Spleen (tissue), 11 donors: ENCODE measurements around the gene LINC01488. TPM values are rescaled to one million over a fixed set of nuclear protein-coding genes. Genes with fewer than 3 reads are reported as not detected.

ENCODE experiments used
- DNase-seq: peaks from one replicate; pipeline ENCODE4 v3.0.0-alpha.2; 2020
- H3K27ac ChIP-seq, 8 donors: fragments of 200-600 bp; sonication (generic) in 7 of 8; 1 replicate in 4 of 8; 2 replicates in 4 of 8; pipeline versions ENCODE4 v1.5.0 to v1.8.0; 2016 to 2021; ENCODE audit warnings: inconsistent platforms in 4 of 8, mild to moderate bottlenecking in 4 of 8, moderate library complexity in 1 of 8
- H3K27me3 ChIP-seq, 7 donors: fragments of 200-600 bp; sonication (generic) in 6 of 7; replicated peaks in 1 of 7; 1 replicate in 4 of 7; 2 replicates in 3 of 7; pipeline versions ENCODE4 v1.5.0 to v1.8.0; 2016 to 2021; ENCODE audit warnings: inconsistent platforms in 3 of 7, mild to moderate bottlenecking in 1 of 7
- H3K36me3 ChIP-seq, 6 donors: fragments of 200-600 bp; sonication (generic) in 5 of 6; 1 replicate in 4 of 6; 2 replicates in 2 of 6; pipeline versions ENCODE4 v1.5.0 to v1.8.0; 2016 to 2021; ENCODE audit warnings: inconsistent platforms in 2 of 6
- H3K4me1 ChIP-seq, 6 donors: fragments of 200-600 bp; sonication (generic) in 5 of 6; 1 replicate in 3 of 6; 2 replicates in 3 of 6; pipeline versions ENCODE4 v1.5.0 to v1.8.0; 2016 to 2021; ENCODE audit warnings: inconsistent platforms in 3 of 6
- H3K4me3 ChIP-seq, 8 donors: fragments of 200-600 bp; sonication (generic) in 7 of 8; 1 replicate in 4 of 8; 2 replicates in 4 of 8; pipeline versions ENCODE4 v1.5.0 to v1.8.0; 2016 to 2021; ENCODE audit warnings: inconsistent platforms in 4 of 8, mild to moderate bottlenecking in 4 of 8, moderate library complexity in 2 of 8
- H3K9me3 ChIP-seq, 8 donors: fragments of 200-600 bp; sonication (generic) in 7 of 8; 1 replicate in 4 of 8; 2 replicates in 4 of 8; pipeline versions ENCODE4 v1.5.0 to v1.8.0; 2016 to 2021; ENCODE audit warnings: inconsistent platforms in 4 of 8
- CTCF ChIP-seq, 11 experiments: fragments of 200-600 bp in 7 of 11; fragments of 450-650 bp in 4 of 11; sonication (generic) in 4 of 11; IDR thresholded peaks in 8 of 11; conservative IDR thresholded peaks in 3 of 11; 1 replicate in 7 of 11; 2 replicates in 4 of 11; pipeline versions ENCODE4 v1.4.0 to v1.8.0; 2016 to 2021; ENCODE audit warnings: antibody characterized with exemption in 11 of 11, inconsistent platforms in 4 of 11, mild to moderate bottlenecking in 1 of 11
- POLR2A ChIP-seq, 3 donors: fragments of 450-650 bp; IDR thresholded peaks; one replicate each; pipeline ENCODE4 v1.5.1; 2017; ENCODE audit warnings: antibody characterized with exemption in 3 of 3, mild to moderate bottlenecking in 1 of 3
- POLR2AphosphoS5 ChIP-seq, 3 donors: sonication (generic); formaldehyde crosslinking; IDR thresholded peaks; one replicate each; pipeline ENCODE4 v1.5.1; 2017; ENCODE audit warnings: antibody characterized with exemption in 3 of 3
- WGBS, 5 donors: extraction: QIAGEN DNeasy Blood & Tissue Kit in 3 of 5; methylation state at CpG; one replicate each; pipeline versions ENCODE4 v1.1.5 to v1.1.7; 2013 to 2018; 5-methylcytosine and 5-hydroxymethylcytosine counted together
- intact Hi-C: fragments of 100-400 bp; cut with DNase I; formaldehyde crosslinking; loops from one replicate; pipeline ENCODE4 v1.15.0; 2023; ENCODE audit warnings: low total_unique reads
- polyA plus RNA-seq, 3 donors: library from polyadenylated mRNA; stranded (reverse); fragments of 200-250 nt; gene quantifications; one replicate each; pipeline ENCODE4 v1.2.1, GENCODE V29; 2013
- total RNA-seq, 7 donors: library from RNA; depleted of rRNA in 3 of 7; stranded (reverse); fragments of >200 nt in 3 of 7; fragmentation: NEBNext Ultra II Directional in 4 of 7; extraction: Animal tissue kit (Norgen Biotek cat#: 25700) in 4 of 7; gene quantifications; one replicate each; pipeline versions ENCODE4 v1.1.0 to v1.2.1, GENCODE V29; 2016 to 2021
- donor health status: healthy with polysubstance abuse.
- donor health status: DM: no; HTN: no; CAD: no; lungs with moderate emphysema.
- donor health status: DM: no; HTN: no; CAD: no.
- donor health status: Bipolar disorder and iron deficiency.
- donor health status: healthy.
- donor health status: DM: no; HTN: no; CAD: no.
- donor health status: DM: yes; HTN: yes; CAD: no.

LINC01488 gene
- total and polyA plus RNA-seq, 10 donors = not detected

- 71 to 94% (median 84%) methylated on average over 5 of the region's 5 CpGs for WGBS, 5 donors
- Histone ChIP-seq H3K27ac (no peak overlapping the region), H3K9me3 (peaks cover 0 to 34% (median 20%) of the 10 kb centered on the region in 8 donors), H3K36me3 (no peaks in the 10 kb centered on the region), H3K4me1 (no peaks in the 10 kb centered on the region), H3K4me3 (no peak overlapping the region), H3K27me3 (no peaks in the 10 kb centered on the region)
- no peak for TF ChIP-seq POLR2A (IDR thresholded peaks at IDR 0.05)
- TF ChIP-seq CTCF (IDR thresholded peaks at IDR 0.05 in 8 of 11, conservative IDR thresholded peaks at IDR 0.05 in 3 of 11) = no peak
- TF ChIP-seq POLR2AphosphoS5 (IDR thresholded peaks at IDR 0.05) = no peak
- DNase-seq = peak; percentile 17
- intact Hi-C loops = no loop called here
Observed at GRCh38 chr11:69518081-69518950, 36.9 kb downstream of the LINC01488 start.

- peaks cover 0 to 34% (median 20%) of the 10 kb centered on the region in 8 donors for H3K9me3 ChIP-seq
- peaks cover 0 to 5% (median 0%) of the 10 kb centered on the region in 7 donors for H3K27me3 ChIP-seq
- no peak for DNase-seq
- H3K4me3 ChIP-seq = no peak overlapping the region
- intact Hi-C loops = no loop called here
- TF ChIP-seq POLR2AphosphoS5 (IDR thresholded peaks at IDR 0.05) (no peak), CTCF (IDR thresholded peaks at IDR 0.05 in 8 of 11, conservative IDR thresholded peaks at IDR 0.05 in 3 of 11) (no peak), POLR2A (IDR thresholded peaks at IDR 0.05) (no peak)
- no peaks in the 10 kb centered on the region for H3K4me1 ChIP-seq
- 71 to 93% (median 83%) methylated on average over 1 of the region's 1 CpG for WGBS, 5 donors
- no peak overlapping the region for H3K27ac ChIP-seq
- H3K36me3 ChIP-seq = no peaks in the 10 kb centered on the region
Observed at GRCh38 chr11:69520186-69520916, 38.9 kb downstream of the LINC01488 start.

- peaks cover 0 to 27% (median 13%) of the 10 kb centered on the region in 8 donors for H3K9me3 ChIP-seq
- peaks cover 0 to 5% (median 0%) of the 10 kb centered on the region in 7 donors for H3K27me3 ChIP-seq
- no peaks in the 10 kb centered on the region for H3K4me1 ChIP-seq
- WGBS, 5 donors = 68 to 77% (median 70%) methylated on average over 4 of the region's 4 CpGs
- no peak overlapping the region for H3K27ac ChIP-seq
- no peak for TF ChIP-seq CTCF (IDR thresholded peaks at IDR 0.05 in 8 of 11, conservative IDR thresholded peaks at IDR 0.05 in 3 of 11)
- TF ChIP-seq POLR2AphosphoS5 (IDR thresholded peaks at IDR 0.05) = no peak
- TF ChIP-seq POLR2A (IDR thresholded peaks at IDR 0.05) = no peak
- H3K36me3 ChIP-seq = no peaks in the 10 kb centered on the region
- intact Hi-C loops = no loop called here
- DNase-seq = no peak
- H3K4me3 ChIP-seq = no peak overlapping the region
Observed at GRCh38 chr11:69521457-69521856, 40.0 kb downstream of the LINC01488 start.

- Histone ChIP-seq H3K36me3 (no peaks in the 10 kb centered on the region), H3K27me3 (peaks cover 0 to 5% (median 0%) of the 10 kb centered on the region in 7 donors), H3K9me3 (peaks cover 0 to 8% (median 3%) of the 10 kb centered on the region in 8 donors), H3K4me1 (no peaks in the 10 kb centered on the region), H3K27ac (no peak overlapping the region), H3K4me3 (no peak overlapping the region)
- TF ChIP-seq POLR2AphosphoS5 (IDR thresholded peaks at IDR 0.05) = no peak
- no peak for TF ChIP-seq POLR2A (IDR thresholded peaks at IDR 0.05)
- TF ChIP-seq CTCF (IDR thresholded peaks at IDR 0.05 in 8 of 11, conservative IDR thresholded peaks at IDR 0.05 in 3 of 11) = no peak
- 84 to 100% (median 94%) methylated on average over 3 of the region's 3 CpGs for WGBS, 5 donors
- DNase-seq = peak; percentile 17
- intact Hi-C loops = no loop called here
Observed at GRCh38 chr11:69523453-69523852, 42.0 kb downstream of the LINC01488 start.
